ENCODE data around the gene S100A5.

DNA sequence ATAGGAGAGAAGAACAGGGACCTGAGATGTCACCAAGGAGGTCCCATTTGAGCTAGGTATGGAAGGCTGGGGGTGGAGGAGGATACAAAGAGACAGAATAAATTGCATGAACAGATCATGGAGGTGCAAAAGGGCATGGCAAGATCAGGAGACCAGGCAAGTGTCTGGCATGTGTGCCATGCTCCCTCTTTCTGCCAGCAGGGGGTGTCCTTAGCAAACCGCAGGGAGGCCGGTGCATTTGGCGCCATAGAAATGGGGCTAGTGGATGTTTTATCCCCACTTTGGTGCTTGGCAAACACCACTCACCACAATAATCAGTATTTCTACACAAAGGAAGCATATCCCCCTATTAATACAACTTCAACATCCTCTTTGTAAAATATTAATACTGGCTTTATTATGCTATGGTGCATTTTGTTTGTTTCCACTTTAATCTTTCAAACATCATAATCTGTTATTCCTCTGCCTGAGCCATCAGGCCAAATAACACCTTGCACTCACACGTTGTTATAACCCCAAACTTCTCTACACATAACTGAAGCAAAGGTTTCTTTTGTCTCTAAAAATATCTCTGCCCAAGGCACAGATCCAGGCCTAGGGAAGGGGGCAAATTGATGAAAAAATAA, 30.9 kb downstream of the S100A5 start:
- TF ChIP-seq, protein P1, sequence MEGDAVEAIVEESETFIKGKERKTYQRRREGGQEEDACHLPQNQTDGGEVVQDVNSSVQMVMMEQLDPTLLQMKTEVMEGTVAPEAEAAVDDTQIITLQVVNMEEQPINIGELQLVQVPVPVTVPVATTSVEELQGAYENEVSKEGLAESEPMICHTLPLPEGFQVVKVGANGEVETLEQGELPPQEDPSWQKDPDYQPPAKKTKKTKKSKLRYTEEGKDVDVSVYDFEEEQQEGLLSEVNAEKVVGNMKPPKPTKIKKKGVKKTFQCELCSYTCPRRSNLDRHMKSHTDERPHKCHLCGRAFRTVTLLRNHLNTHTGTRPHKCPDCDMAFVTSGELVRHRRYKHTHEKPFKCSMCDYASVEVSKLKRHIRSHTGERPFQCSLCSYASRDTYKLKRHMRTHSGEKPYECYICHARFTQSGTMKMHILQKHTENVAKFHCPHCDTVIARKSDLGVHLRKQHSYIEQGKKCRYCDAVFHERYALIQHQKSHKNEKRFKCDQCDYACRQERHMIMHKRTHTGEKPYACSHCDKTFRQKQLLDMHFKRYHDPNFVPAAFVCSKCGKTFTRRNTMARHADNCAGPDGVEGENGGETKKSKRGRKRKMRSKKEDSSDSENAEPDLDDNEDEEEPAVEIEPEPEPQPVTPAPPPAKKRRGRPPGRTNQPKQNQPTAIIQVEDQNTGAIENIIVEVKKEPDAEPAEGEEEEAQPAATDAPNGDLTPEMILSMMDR (IDR thresholded peaks at IDR 0.05; ENCODE audit: borderline replicate concordance, extremely low read depth, low read length, poor library complexity, severe bottlenecking), result peak; percentile 85
- no peak for TF ChIP-seq EZH2 (IDR thresholded peaks at IDR 0.05; ENCODE audit: borderline replicate concordance, low read depth, low read length, severe bottlenecking)
